PC-9 (cell line): Measurements from ENCODE around the gene SPPL2B. TPM values are rescaled to one million over a fixed set of nuclear protein-coding genes. Genes with fewer than 3 reads are reported as not detected.

Experiments
- BruUV-seq: library from RNA; stranded (reverse); fragments of 400-500 nt; replicated peaks from 2 replicates; lab custom pipeline; 2021; lab: Mats Ljungman, UMichigan
- CTCF ChIA-PET: fragments of 300-600 bp; sonication (Branson Sonifier 250); formaldehyde crosslinking; loops from one replicate; lab custom pipeline; 2022; ENCODE audit warnings: antibody characterized with exemption; lab: Charles Lee
- POLR2A ChIA-PET: fragments of 300-600 bp; sonication (Branson Sonifier 250); formaldehyde crosslinking; loops from one replicate; lab custom pipeline; 2022; ENCODE audit warnings: antibody characterized with exemption; ENCODE audit not compliant: unreplicated experiment; lab: Charles Lee
- DNase-seq, 2 experiments: peaks; one replicate each; pipeline versions ENCODE4 v3.0.0 to v3.0.0-alpha.2; 2015 to 2022; ENCODE audit warnings: mixed read lengths in 1 of 2
- H2AFZ ChIP-seq: fragments of 200-600 bp; sonication (generic); 2 replicates; pipeline ENCODE4 v1.8.1; 2017; ENCODE audit warnings: antibody characterized with exemption
- H3F3A ChIP-seq: fragments of 200-600 bp; sonication (generic); 2 replicates; pipeline ENCODE4 v1.8.1; 2017; ENCODE audit warnings: antibody characterized with exemption, mild to moderate bottlenecking, low read depth; ENCODE audit not compliant: insufficient read depth
- H3K27ac ChIP-seq: fragments of 200-600 bp; sonication (generic); 2 replicates; pipeline ENCODE4 v1.6.1; 2016; ENCODE audit warnings: mixed run types
- H3K27me3 ChIP-seq: fragments of 200-600 bp; sonication (generic); 2 replicates; pipeline ENCODE4 v1.6.1; 2016; ENCODE audit warnings: low read depth, mixed run types; ENCODE audit not compliant: insufficient read depth
- H3K36me3 ChIP-seq: fragments of 200-600 bp; sonication (generic); 2 replicates; pipeline ENCODE4 v1.6.1; 2016; ENCODE audit warnings: low read depth, mixed run types
- H3K4me1 ChIP-seq: fragments of 200-600 bp; sonication (generic); replicated peaks from 2 replicates; pipeline ENCODE4 v1.6.1; 2016; ENCODE audit warnings: mixed run types; ENCODE audit not compliant: insufficient read depth
- H3K4me2 ChIP-seq: fragments of 200-600 bp; sonication (generic); 2 replicates; pipeline ENCODE4 v1.6.1; 2017; ENCODE audit warnings: mixed run types
- H3K4me3 ChIP-seq: fragments of 200-600 bp; sonication (generic); 2 replicates; pipeline ENCODE4 v1.6.1; 2016; ENCODE audit warnings: mixed run types
- H3K79me2 ChIP-seq: fragments of 200-600 bp; sonication (generic); 2 replicates; pipeline ENCODE4 v1.6.1; 2017; ENCODE audit warnings: low read depth, mixed run types
- H3K9me2 ChIP-seq: fragments of 200-600 bp; sonication (generic); 2 replicates; pipeline ENCODE4 v1.8.1; 2017; ENCODE audit warnings: mild to moderate bottlenecking; ENCODE audit not compliant: insufficient read depth
- H3K9me3 ChIP-seq: fragments of 200-600 bp; sonication (generic); 2 replicates; pipeline ENCODE4 v1.8.1; 2016; ENCODE audit warnings: low read depth; ENCODE audit not compliant: insufficient read depth
- H4K20me1 ChIP-seq: fragments of 200-600 bp; sonication (generic); 2 replicates; pipeline ENCODE4 v1.8.1; 2017; ENCODE audit not compliant: insufficient read depth
- CTCF ChIP-seq: fragments of 200-600 bp; sonication (generic); conservative IDR thresholded peaks from 2 replicates; pipeline ENCODE4 v1.6.1; 2017; ENCODE audit warnings: mixed run types, antibody characterized with exemption, mild to moderate bottlenecking, moderate library complexity
- EZH2 ChIP-seq: fragments of 200-600 bp; sonication (generic); IDR thresholded peaks from 2 replicates; pipeline ENCODE4 v1.8.0; 2017; ENCODE audit warnings: antibody characterized with exemption, low read depth
- intact Hi-C: fragments of 100-400 bp; cut with micrococcal nuclease; formaldehyde crosslinking; loops from one replicate; pipeline ENCODE4 v1.10.0; 2022; ENCODE audit not compliant: unreplicated experiment
- total RNA-seq: library from RNA; stranded (reverse); gene quantifications from 2 replicates; pipeline ENCODE4 v1.2.3, GENCODE V29; 2021

SPPL2B gene
- total RNA-seq, 1 experiment from 2014 or later = 49.6 TPM

DNA sequence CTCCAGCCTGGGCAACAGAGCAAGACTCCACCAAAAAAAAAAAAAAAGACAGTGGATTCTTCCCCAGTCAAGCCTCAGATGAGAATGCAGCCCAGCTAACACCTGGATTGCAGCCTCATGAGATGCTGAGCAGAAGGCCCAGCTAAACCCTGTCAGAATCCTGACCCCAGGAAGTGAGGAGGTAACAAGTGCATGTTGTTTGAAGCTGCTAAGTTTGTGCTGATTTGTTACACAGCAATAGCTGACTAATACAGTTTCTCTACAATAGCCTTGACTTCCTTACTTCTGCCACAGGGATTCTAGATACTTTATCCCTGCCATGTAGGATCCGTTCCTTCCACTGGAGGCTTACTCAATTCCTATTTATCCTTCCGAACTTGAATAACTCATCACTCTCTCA is 52.1 kb downstream of the SPPL2B start:
- Histone ChIP-seq H3K79me2 (no peaks in the 10 kb centered on the region), H4K20me1 (no peaks in the 10 kb centered on the region), H3K27me3 (no peaks in the 10 kb centered on the region), H3K36me3 (no peaks in the 10 kb centered on the region), H3F3A (peaks cover 4% of the 10 kb centered on the region; the same call in 1 of the 2 replicates), H3K9me2 (no peaks in the 10 kb centered on the region), H3K27ac (no peak overlapping the region), H3K4me2 (no peak overlapping the region), H3K9me3 (no peaks in the 10 kb centered on the region), H3K4me1 (peaks cover 2% of the 10 kb centered on the region; the same call in 1 of the 2 replicates), H3K4me3 (no peak overlapping the region), H2AFZ (no peak overlapping the region)
- no peak for DNase-seq
- ChIA-PET CTCF (no interaction called here), POLR2A (no interaction called here)
- no peak for TF ChIP-seq CTCF
- no peak for TF ChIP-seq EZH2
- BruUV-seq = no TSS peak
- intact Hi-C loops = no loop called here

DNA sequence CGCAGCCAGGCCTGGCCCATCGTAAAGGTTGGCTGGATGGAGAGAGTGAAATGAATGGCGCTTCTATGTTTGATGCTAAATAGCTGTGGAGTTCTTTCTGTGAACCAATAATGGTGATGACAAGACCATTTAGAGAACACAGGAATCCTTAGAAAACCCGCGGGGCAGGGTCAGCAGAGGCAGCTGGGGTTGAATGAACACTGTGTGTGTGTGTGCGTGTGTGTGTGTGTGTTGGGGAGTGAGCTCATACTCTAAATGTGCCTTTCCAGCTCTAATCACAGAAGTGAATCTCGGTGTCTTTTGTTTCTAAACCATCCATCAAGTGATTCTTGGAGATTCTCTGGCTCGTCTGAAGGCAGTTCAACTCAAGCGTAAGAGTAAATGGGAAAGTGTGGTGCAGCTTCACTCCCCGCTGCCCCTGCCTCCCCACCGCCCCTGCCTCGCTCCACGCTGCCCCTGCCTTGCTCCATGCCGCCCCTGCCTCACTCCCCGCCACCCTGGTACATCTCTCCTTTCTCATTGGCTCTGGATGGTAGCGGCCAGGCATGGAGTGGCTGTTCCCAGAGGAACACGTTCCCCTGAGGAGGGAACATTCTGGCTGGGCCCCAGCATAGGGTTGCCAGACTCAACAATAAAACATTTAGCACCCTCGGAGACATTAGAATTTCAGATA is 52.8 kb downstream of the SPPL2B start:
- H3K4me2 ChIP-seq = no peak overlapping the region
- no peak overlapping the region for H3K27ac ChIP-seq
- H3K79me2 ChIP-seq = no peaks in the 10 kb centered on the region
- peaks cover 5% of the 10 kb centered on the region; the same call in 1 of the 2 replicates for H3F3A ChIP-seq
- H3K4me1 ChIP-seq = peaks cover 4% of the 10 kb centered on the region; the same call in 1 of the 2 replicates
- ChIA-PET CTCF (no interaction called here), POLR2A (no interaction called here)
- no peak overlapping the region for H3K4me3 ChIP-seq
- no peaks in the 10 kb centered on the region for H3K27me3 ChIP-seq
- BruUV-seq = no TSS peak
- H3K9me3 ChIP-seq = no peaks in the 10 kb centered on the region
- H4K20me1 ChIP-seq = no peaks in the 10 kb centered on the region
- TF ChIP-seq EZH2 (no peak), CTCF (no peak)
- no peaks in the 10 kb centered on the region for H3K9me2 ChIP-seq
- H3K36me3 ChIP-seq = no peaks in the 10 kb centered on the region
- no peak for DNase-seq
- H2AFZ ChIP-seq = no peak overlapping the region
- intact Hi-C loops = no loop called here

DNA sequence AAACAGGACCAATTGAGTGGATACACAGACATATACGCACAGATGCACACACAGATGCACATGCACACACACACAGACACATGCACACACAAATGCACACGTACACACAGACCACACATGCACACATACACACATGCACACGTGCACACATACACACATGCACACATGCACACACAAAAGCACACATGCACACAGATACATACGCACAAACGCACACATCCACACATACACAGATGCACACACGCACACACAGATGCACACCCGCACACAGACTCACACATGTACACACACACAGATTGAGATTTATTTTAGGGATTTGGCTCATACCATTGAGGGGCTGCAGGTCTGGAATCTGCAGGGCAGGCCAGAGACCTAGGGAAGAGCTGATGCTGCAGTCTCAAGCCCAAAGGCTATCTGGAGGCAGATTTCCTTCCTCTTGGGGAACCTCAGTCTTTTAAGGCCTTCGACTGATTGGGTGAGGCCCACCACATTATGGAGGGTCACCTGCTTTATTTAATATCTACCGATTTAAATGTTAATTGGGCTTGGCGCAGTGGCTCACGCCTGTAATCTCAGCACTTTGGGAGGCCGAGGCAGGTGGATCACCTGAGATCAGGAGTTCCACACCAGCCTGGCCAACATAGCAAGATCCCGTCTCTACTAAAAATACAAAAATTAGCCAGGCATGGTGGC is 54.2 kb downstream of the SPPL2B start:
- no peak overlapping the region for H2AFZ ChIP-seq
- TF ChIP-seq EZH2 (no peak), CTCF (no peak)
- no peak overlapping the region for H3K4me3 ChIP-seq
- CTCF ChIA-PET = no interaction called here
- H3K27ac ChIP-seq = no peak overlapping the region
- peaks cover 4% of the 10 kb centered on the region; the same call in 1 of the 2 replicates for H3K4me1 ChIP-seq
- intact Hi-C loops = no loop called here
- no peaks in the 10 kb centered on the region for H3K9me3 ChIP-seq
- no peaks in the 10 kb centered on the region for H3K9me2 ChIP-seq
- H3K36me3 ChIP-seq = no peaks in the 10 kb centered on the region
- no peaks in the 10 kb centered on the region for H3K79me2 ChIP-seq
- H4K20me1 ChIP-seq = no peaks in the 10 kb centered on the region
- BruUV-seq = no TSS peak
- DNase-seq = no peak
- 0 out of 2 replicates have a peak, but pooled peaks cover 5% of the 10 kb centered on the region for H3F3A ChIP-seq
- POLR2A ChIA-PET = interaction anchor here (0.6 kb wide), 1 partner anchor 806 kb away, joined by 3 read pairs; no protein-coding TSS in a partner anchor
- no peaks in the 10 kb centered on the region for H3K27me3 ChIP-seq
- no peak overlapping the region for H3K4me2 ChIP-seq
